Thymus (tissue), 11 donors: ENCODE measurements around the gene RAD51B. TPM values are rescaled to one million over a fixed set of nuclear protein-coding genes. Genes with fewer than 3 reads are reported as not detected.

Source experiments
- DNase-seq, 9 donors: peaks; one replicate each; pipeline ENCODE4 v3.0.0-alpha.2; 2013; ENCODE audit warnings: low spot score in 9 of 9, low read depth in 6 of 9, missing footprints in 1 of 9
- H3K27ac ChIP-seq, 2 donors: one replicate each; pipeline ENCODE4 v1.5.1; 2013; ENCODE audit warnings: control low read depth in 1 of 2, low read depth in 1 of 2, low read length in 1 of 2, mild to moderate bottlenecking in 1 of 2, moderate library complexity in 1 of 2
- H3K27me3 ChIP-seq, 2 donors: one replicate each; pipeline ENCODE4 v1.5.1; 2013; ENCODE audit warnings: low read length in 1 of 2; ENCODE audit not compliant: control insufficient read depth in 2 of 2, insufficient read depth in 1 of 2
- H3K36me3 ChIP-seq, 2 donors: one replicate each; pipeline ENCODE4 v1.5.1; 2013; ENCODE audit warnings: low read length in 1 of 2, mild to moderate bottlenecking in 1 of 2, moderate library complexity in 1 of 2; ENCODE audit not compliant: control insufficient read depth in 2 of 2, insufficient read depth in 2 of 2
- H3K4me1 ChIP-seq, 2 donors: one replicate each; pipeline ENCODE4 v1.5.1; 2013; ENCODE audit warnings: low read length in 2 of 2; ENCODE audit not compliant: control insufficient read depth in 2 of 2, insufficient read depth in 2 of 2
- H3K4me3 ChIP-seq, 2 donors: one replicate each; pipeline ENCODE4 v1.5.1; 2013; ENCODE audit warnings: low read length in 2 of 2, control low read depth in 1 of 2, mild to moderate bottlenecking in 1 of 2
- H3K9me3 ChIP-seq, 2 donors: one replicate each; pipeline ENCODE4 v1.5.1; 2013; ENCODE audit warnings: low read length in 1 of 2, mild to moderate bottlenecking in 1 of 2; ENCODE audit not compliant: control insufficient read depth in 2 of 2, insufficient read depth in 1 of 2
- WGBS: extraction: QIAGEN DNeasy Blood & Tissue Kit; methylation state at CpG from one replicate; pipeline ENCODE4 v1.1.7; 2013; 5-methylcytosine and 5-hydroxymethylcytosine counted together
- polyA plus RNA-seq: library from polyadenylated mRNA; stranded (reverse); fragments of 200-250 nt; gene quantifications from one replicate; pipeline ENCODE4 v1.2.3, GENCODE V29; 2013
- total RNA-seq: library from RNA; stranded (reverse); fragments of 120-200 nt; gene quantifications from one replicate; pipeline ENCODE4 v1.2.4, GENCODE V29; 2013
- donor health status: healthy.

RAD51B gene
- total and polyA plus RNA-seq, 2 donors: 7.8 to 17.8 TPM

DNA sequence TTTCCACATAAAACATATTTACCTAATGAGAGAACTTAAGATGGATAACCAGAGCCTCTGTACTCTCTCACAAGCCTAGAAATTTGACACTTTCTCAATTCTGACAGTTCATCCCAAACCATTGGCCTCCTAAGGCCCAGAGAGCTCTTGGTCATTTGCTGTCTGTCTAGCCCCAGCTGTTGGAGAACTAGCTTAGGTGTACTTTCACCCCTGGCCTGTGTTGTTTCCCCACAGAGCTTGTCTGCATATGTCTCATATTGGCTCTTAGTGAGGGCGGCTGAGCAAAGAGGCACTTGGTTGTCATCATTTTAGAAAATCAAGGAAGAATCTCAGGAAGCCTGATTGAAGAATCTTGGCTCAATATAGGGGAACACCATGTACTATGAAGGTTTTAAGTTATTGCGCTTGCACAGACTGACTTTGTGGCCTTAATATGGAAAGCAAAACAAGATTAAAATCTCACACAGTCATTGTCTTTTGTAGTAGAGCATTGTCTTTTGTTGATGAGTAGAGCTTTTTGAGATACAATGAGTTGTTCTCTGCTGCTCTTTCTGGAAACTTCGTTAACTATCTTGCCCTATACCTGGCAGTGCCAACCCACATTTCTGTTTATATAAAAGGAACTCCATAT lies 324.6 kb downstream of the RAD51B start:
- Histone ChIP-seq H3K4me1 (peaks cover 24 to 31% of the 10 kb centered on the region in 2 donors), H3K4me3 (no peak overlapping the region), H3K36me3 (no peaks in the 10 kb centered on the region), H3K27ac (peak overlapping the region; percentile 95 to 99), H3K27me3 (no peaks in the 10 kb centered on the region), H3K9me3 (no peaks in the 10 kb centered on the region)
- 40% methylated on average over 3 of the region's 3 CpGs for WGBS
- peak in 8 of 9 donors; percentile 44 to 85 (median 68) for DNase-seq

- Histone ChIP-seq H3K4me3 (no peak overlapping the region), H3K27me3 (no peaks in the 10 kb centered on the region), H3K4me1 (peaks cover 24 to 30% of the 10 kb centered on the region in 2 donors), H3K36me3 (no peaks in the 10 kb centered on the region), H3K9me3 (no peaks in the 10 kb centered on the region), H3K27ac (peak overlapping the region; percentile 74 to 99)
- DNase-seq: no peak
- over 99% methylated on average over 2 of the region's 2 CpGs for WGBS
These were observed 325.5 kb downstream of the RAD51B start for GRCh38 chr14:68145036-68145435.

DNA sequence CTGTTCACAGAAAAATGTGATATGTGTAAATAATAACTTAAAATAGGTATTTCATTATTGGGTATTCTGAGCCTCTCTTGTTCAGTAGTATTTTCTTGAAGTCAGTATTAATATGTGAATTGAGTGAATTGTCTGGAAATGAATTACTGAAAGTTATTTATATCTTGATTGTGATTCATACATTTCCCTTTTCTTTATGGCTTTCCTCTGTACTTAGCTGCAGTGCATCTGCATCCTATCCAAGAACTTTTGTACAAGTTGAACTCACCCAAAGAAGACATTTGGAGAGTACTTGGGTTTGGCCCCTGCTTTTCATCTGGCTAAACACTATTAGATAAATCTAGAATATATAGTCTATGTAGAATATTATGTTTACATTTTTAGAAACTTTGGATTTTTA lies 326.0 kb downstream of the RAD51B start:
- H3K27me3 ChIP-seq: no peaks in the 10 kb centered on the region
- H3K4me1 ChIP-seq: peaks cover 24 to 30% of the 10 kb centered on the region in 2 donors
- no peaks in the 10 kb centered on the region for H3K36me3 ChIP-seq
- H3K9me3 ChIP-seq: no peaks in the 10 kb centered on the region
- DNase-seq: no peak
- H3K27ac ChIP-seq: peak overlapping the region in 1 of 2 donors; percentile 99
- no peak overlapping the region for H3K4me3 ChIP-seq

- WGBS: 93% methylated on average over 3 of the region's 3 CpGs
- peaks cover 24 to 27% of the 10 kb centered on the region in 2 donors for H3K4me1 ChIP-seq
- H3K36me3 ChIP-seq: no peaks in the 10 kb centered on the region
- H3K4me3 ChIP-seq: no peak overlapping the region
- H3K27ac ChIP-seq: no peak overlapping the region
- DNase-seq: no peak
- no peaks in the 10 kb centered on the region for H3K9me3 ChIP-seq
- H3K27me3 ChIP-seq: no peaks in the 10 kb centered on the region
These were observed 327.2 kb downstream of the RAD51B start for GRCh38 chr14:68146818-68147217.

GRCh38 chr14:68147303-68147702 lies 327.7 kb downstream of the RAD51B start:
- no peak overlapping the region for H3K27ac ChIP-seq
- DNase-seq: no peak
- no peak overlapping the region for H3K4me3 ChIP-seq

DNA sequence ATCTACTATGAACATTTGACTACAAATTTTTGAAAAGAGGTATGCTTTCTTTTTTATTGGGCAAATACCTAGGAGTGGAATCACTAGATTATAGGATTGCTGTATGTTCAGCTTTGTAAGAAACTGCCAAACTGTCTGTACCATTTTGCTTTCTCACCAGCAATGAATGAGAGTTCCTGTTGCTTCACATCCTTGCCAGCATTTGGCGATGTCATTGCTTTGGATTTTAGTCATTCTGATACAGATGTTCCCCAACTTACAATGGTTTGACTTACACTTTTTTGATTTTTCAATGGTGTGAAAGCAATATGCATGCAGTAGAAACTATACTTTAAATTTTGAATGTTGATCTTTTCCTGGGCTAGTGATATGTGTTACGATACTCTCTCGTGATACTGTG lies 328.7 kb downstream of the RAD51B start:
- H3K36me3 ChIP-seq: no peaks in the 10 kb centered on the region
- DNase-seq: no peak
- peak overlapping the region in 1 of 2 donors; percentile 75 for H3K27ac ChIP-seq
- no peaks in the 10 kb centered on the region for H3K9me3 ChIP-seq
- no peak overlapping the region for H3K4me3 ChIP-seq
- peaks cover 18 to 20% of the 10 kb centered on the region in 2 donors for H3K4me1 ChIP-seq
- H3K27me3 ChIP-seq: no peaks in the 10 kb centered on the region
- WGBS: 99% methylated on average over 3 of the region's 3 CpGs

More at GRCh38 chr14:68147303-68147702, 327.7 kb downstream of the RAD51B start:
- Histone ChIP-seq H3K36me3 (no peaks in the 10 kb centered on the region), H3K27me3 (no peaks in the 10 kb centered on the region), H3K9me3 (no peaks in the 10 kb centered on the region), H3K4me1 (peaks cover 24 to 27% of the 10 kb centered on the region in 2 donors)

GRCh38 chr14:68148763-68149162 lies 329.2 kb downstream of the RAD51B start:
- DNase-seq: peak in 1 of 9 donors; percentile 39
- no peaks in the 10 kb centered on the region for H3K27me3 ChIP-seq
- H3K9me3 ChIP-seq: no peaks in the 10 kb centered on the region
- peak overlapping the region in 1 of 2 donors; percentile 75 for H3K27ac ChIP-seq
- peaks cover 13 to 15% of the 10 kb centered on the region in 2 donors for H3K4me1 ChIP-seq
- H3K4me3 ChIP-seq: no peak overlapping the region
- no peaks in the 10 kb centered on the region for H3K36me3 ChIP-seq

- Histone ChIP-seq H3K9me3 (no peaks in the 10 kb centered on the region), H3K27me3 (no peaks in the 10 kb centered on the region), H3K4me3 (no peak overlapping the region), H3K36me3 (no peaks in the 10 kb centered on the region), H3K4me1 (peaks cover 0 to 10% of the 10 kb centered on the region in 2 donors), H3K27ac (no peak overlapping the region)
- WGBS: 67% methylated on average over 1 of the region's 1 CpG
- no peak for DNase-seq
These were observed 333.7 kb downstream of the RAD51B start for GRCh38 chr14:68153275-68153674.

DNA sequence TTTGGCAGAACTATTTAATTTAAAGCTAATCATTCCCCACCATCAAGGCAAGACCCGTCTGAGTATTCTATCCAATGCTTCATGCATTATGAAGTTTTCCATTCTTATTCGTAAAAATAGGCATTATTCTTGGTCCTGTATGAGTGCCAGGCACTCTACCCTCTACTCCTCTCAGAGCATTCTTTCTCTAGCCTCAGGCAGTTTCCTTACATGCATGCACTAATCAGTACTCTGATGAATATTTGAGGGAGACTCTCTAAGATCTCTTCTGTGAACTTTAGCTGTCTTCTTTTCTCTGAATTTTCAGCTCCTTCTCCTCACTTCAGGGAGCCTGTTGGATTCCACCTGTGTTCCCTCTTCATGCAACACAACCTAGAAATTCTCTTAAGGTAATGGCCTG lies 334.7 kb downstream of the RAD51B start:
- no peak for DNase-seq
- WGBS: over 99% methylated on average over 2 of the region's 2 CpGs

More for the DNA sequence above, 334.7 kb downstream of the RAD51B start:
- Histone ChIP-seq H3K27ac (no peak overlapping the region), H3K27me3 (no peaks in the 10 kb centered on the region), H3K36me3 (no peaks in the 10 kb centered on the region), H3K4me3 (no peak overlapping the region), H3K9me3 (no peaks in the 10 kb centered on the region), H3K4me1 (peaks cover 0 to 10% of the 10 kb centered on the region in 2 donors)
